WTC11 (cell line): ENCODE measurements around the gene CDH18.

Experiments
- ATF6 ChIP-seq: sonication (generic); formaldehyde crosslinking; IDR thresholded peaks from 2 replicates; pipeline ENCODE4 v1.8.1; 2023; ENCODE audit warnings: mild to moderate bottlenecking, missing genetic modification reagents
- CTCF ChIP-seq: fragments of 200-600 bp; IDR thresholded peaks from 2 replicates; pipeline ENCODE4 v1.8.0; 2022; ENCODE audit warnings: antibody characterized with exemption
- ELF4 ChIP-seq: sonication (generic); formaldehyde crosslinking; IDR thresholded peaks from 2 replicates; pipeline ENCODE4 v1.8.1; 2022; ENCODE audit warnings: low read depth, mild to moderate bottlenecking, moderate library complexity, missing genetic modification reagents
- MLX ChIP-seq: sonication (generic); formaldehyde crosslinking; IDR thresholded peaks from 2 replicates; pipeline ENCODE4 v1.8.1; 2023; ENCODE audit warnings: mild to moderate bottlenecking, missing genetic modification reagents, moderate library complexity
- USF1 ChIP-seq: sonication (generic); formaldehyde crosslinking; IDR thresholded peaks from 2 replicates; pipeline ENCODE4 v1.8.0; 2022; ENCODE audit warnings: mild to moderate bottlenecking, missing genetic modification reagents

GRCh38 chr5:19802686-19803085 is 185.3 kb downstream of the CDH18 start:
- no peak for TF ChIP-seq CTCF
- TF ChIP-seq ELF4 (CRISPR knock-in tag), result no peak
- TF ChIP-seq MLX, result no peak
- no peak for TF ChIP-seq ATF6 (CRISPR knock-in tag)
- no peak for TF ChIP-seq USF1 (CRISPR knock-in tag)
